Measurements from ENCODE around the gene CAVIN1. TPM values are rescaled to one million over a fixed set of nuclear protein-coding genes. Genes with fewer than 3 reads are reported as not detected.
A peak's percentile ranks its signal among the peaks of the same experiment; 100 is the strongest.
"Not testable (repeated sequence)": the region's sequence is repeated elsewhere in the genome, so short reads cannot be mapped to it uniquely, and the experiment has no call there.

CAVIN1 gene
- total RNA-seq, 1 donor from 2014 or later = 8.2 TPM

GRCh38 chr17:42436391-42436790 lies 13.3 kb upstream of the CAVIN1 start:
- DNase-seq (ENCODE audit: low spot score in 2 of 2) (no peak), FAIRE-seq (no peak)

- FAIRE-seq (no peak), DNase-seq (ENCODE audit: low spot score in 2 of 2) (no peak)
Measured at GRCh38 chr17:42431758-42432161, 8.7 kb upstream of the CAVIN1 start.

GRCh38 chr17:42429726-42430447 lies 6.8 kb upstream of the CAVIN1 start:
- no peak for FAIRE-seq
- no peak for DNase-seq (ENCODE audit: low spot score in 2 of 2)

GRCh38 chr17:42428141-42428944 lies 5.3 kb upstream of the CAVIN1 start:
- FAIRE-seq = no peak
- DNase-seq (ENCODE audit: low spot score in 2 of 2) = no peak

GRCh38 chr17:42424991-42425610 lies 2.0 kb upstream of the CAVIN1 start:
- DNase-seq (ENCODE audit: low spot score in 2 of 2) = peak in 1 of 2 donors; percentile 10

GRCh38 chr17:42423766-42424165 lies 710 bp upstream of the CAVIN1 start:
- no peak for FAIRE-seq
- DNase-seq (ENCODE audit: low spot score in 2 of 2) = no peak

More at GRCh38 chr17:42424991-42425610, 2.0 kb upstream of the CAVIN1 start:
- no peak for FAIRE-seq

- no peak for FAIRE-seq
- no peak for DNase-seq (ENCODE audit: low spot score in 2 of 2)
Measured at GRCh38 chr17:42422412-42422957, 571 bp downstream of the CAVIN1 start.

GRCh38 chr17:42421507-42422338 lies 1.3 kb downstream of the CAVIN1 start:
- FAIRE-seq (no peak), DNase-seq (ENCODE audit: low spot score in 2 of 2) (peak in 1 of 2 donors; percentile 65)

GRCh38 chr17:42421136-42421506 lies 1.9 kb downstream of the CAVIN1 start:
- DNase-seq (ENCODE audit: low spot score in 2 of 2) = no peak
- no peak for FAIRE-seq

GRCh38 chr17:42417981-42418380 lies 5.1 kb downstream of the CAVIN1 start:
- not testable (repeated sequence) for FAIRE-seq; DNase-seq (ENCODE audit: low spot score in 2 of 2)

- no peak for FAIRE-seq
- DNase-seq (ENCODE audit: low spot score in 2 of 2) = no peak
Measured at GRCh38 chr17:42414704-42415409, 8.2 kb downstream of the CAVIN1 start.

- DNase-seq (ENCODE audit: low spot score in 2 of 2) = no peak
- no peak for FAIRE-seq
Measured at GRCh38 chr17:42413464-42414040, 9.5 kb downstream of the CAVIN1 start.

GRCh38 chr17:42411905-42412679 lies 11.0 kb downstream of the CAVIN1 start:
- DNase-seq (ENCODE audit: low spot score in 2 of 2) (no peak), FAIRE-seq (no peak)

GRCh38 chr17:42411361-42411760 lies 11.7 kb downstream of the CAVIN1 start:
- FAIRE-seq (no peak), DNase-seq (ENCODE audit: low spot score in 2 of 2) (no peak)

GRCh38 chr17:42410319-42410685 lies 12.8 kb downstream of the CAVIN1 start:
- no peak for DNase-seq (ENCODE audit: low spot score in 2 of 2)
- no peak for FAIRE-seq

GRCh38 chr17:42409523-42410318 lies 13.3 kb downstream of the CAVIN1 start:
- DNase-seq (ENCODE audit: low spot score in 2 of 2) = no peak
- no peak for FAIRE-seq

GRCh38 chr17:42408061-42408460 lies 15.0 kb downstream of the CAVIN1 start:
- peak; percentile 56 to 78 for DNase-seq (ENCODE audit: low spot score in 2 of 2)
- no peak for FAIRE-seq

All from frontal cortex (tissue), 4 donors.